Cortex of kidney (tissue), 1 donor: ENCODE data around the gene ZNF84.

ENCODE experiments used
- DNase-seq: peaks from one replicate; lab custom pipeline; 2025; lab: John Stamatoyannopoulos, UW

Gene ZNF84

GRCh38 chr12:133037207-133038005 lies at the start of gene ZNF84:
Gene ZNF84, plus strand, starts transcription at chr12:133037509. Its CDS starts 3,959 bp downstream, at chr12:133041468.
- DNase-seq = peak; percentile 60

DNA sequence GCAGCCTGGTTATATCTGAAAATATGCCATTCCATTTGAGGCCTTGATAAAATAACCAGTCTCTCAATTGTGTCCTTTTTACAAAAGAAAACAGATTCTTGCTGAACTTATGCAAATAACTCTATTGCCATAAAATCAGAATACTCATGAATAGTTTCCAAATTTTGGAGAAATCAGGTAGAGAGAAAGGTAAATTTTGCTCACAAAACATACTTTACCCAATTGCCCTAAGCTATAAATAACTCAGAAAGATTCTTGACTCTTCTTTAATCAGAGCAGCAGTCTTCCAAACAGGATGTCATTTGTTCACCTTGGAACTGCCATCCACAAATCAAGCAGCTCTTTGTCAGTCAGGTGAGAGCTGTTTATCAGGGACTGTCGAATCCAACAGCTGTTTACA lies 38.6 kb upstream of the ZNF84 start:
- no peak for DNase-seq

GRCh38 chr12:133010657-133011297 lies 26.5 kb upstream of the ZNF84 start:
- DNase-seq = no peak

DNA sequence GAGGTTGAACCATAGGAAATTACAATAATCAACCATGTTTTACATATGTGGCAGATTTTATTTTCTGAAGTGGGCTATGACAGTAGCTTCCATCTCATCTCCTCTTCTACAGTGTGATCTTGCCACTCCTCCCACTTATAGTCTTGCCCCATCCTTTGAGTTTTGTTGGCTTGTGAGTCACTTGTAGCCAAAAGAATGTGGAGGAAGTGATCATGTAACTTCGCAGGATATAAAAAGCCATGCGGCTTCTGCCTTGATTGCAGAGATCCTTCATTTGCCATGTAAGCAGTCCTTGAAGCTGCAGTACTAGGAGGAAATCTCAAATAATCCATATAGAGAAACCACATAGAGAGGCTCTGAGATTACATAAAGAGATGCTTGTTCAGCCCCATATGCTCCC lies 13.7 kb upstream of the ZNF84 start:
- no peak for DNase-seq

DNA sequence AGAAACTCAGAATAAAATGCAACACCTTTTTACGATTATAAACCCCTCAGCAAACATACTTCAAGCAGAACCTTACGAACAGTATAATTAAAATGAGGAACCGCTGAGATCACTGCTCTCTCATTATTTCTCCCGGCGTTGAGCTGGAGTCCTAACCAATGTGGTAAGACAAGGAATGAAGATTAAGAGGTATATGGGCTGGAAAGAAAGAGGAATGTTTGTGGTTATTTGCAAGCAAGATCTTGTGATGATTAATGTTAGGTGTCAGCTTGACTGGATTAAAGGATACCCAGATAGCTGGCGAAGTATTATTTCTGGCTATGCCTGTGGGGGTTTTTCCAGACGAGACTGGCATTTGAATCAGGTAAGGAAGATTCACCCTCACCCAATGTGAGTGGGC lies 10.3 kb upstream of the ZNF84 start:
- DNase-seq = no peak

DNA sequence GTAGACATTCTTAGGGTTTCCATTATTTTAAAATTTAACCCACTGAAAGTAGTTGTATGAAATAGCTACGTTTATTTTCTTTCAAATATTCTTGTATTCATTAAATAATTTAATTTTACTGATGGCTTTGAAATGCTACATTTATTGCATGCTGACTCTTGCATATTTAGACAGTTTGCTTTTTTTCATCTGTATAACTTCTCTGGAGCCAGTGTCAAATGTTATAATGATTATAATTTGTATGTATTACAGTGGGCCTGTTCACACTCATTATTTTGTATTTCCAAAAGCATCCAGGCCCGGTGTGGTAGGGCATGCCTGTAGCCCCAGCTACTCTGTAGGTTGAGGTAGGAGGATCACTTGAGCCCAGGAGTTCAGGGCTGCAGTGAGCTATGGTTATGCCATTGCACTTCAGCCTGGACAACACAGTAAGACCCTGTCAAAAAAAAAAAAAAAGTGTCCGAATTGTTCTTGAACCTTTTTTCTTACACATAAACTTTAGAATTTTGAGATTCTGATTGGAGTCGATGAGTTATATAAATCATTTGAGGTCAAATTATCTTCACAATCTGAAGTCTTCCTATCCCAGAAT lies 905 bp downstream of the ZNF84 start:
- no peak for DNase-seq

DNA sequence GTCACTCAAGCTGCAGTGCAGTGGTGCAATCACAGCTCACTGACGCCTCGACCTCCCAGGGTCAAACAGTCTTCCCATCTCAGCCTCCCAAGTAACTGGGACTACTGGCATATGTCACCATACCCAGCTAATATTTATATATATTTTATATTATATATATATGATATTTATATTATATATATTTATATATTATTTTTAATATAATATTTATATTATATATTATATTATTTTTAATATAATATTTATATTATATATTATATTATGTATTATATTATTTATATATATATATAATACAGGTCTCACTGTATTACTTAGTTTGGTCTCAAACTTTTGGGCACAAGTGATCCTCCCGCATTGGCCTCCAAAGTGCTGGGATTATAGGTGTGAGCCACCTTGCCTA lies 9.4 kb downstream of the ZNF84 start:
- DNase-seq = no peak

DNA sequence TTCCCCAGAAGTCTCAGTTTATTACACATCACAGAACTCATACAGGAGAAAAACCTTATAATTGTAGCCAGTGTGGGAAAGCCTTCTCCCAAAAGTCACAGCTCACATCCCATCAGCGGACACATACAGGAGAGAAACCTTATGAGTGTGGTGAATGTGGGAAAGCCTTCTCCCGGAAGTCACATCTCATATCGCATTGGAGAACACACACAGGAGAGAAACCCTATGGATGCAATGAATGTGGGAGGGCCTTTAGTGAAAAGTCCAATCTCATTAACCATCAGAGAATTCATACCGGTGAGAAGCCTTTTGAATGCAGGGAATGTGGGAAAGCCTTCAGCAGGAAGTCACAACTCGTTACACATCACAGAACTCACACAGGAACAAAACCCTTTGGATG lies 20.1 kb downstream of the ZNF84 start:
- DNase-seq = no peak

DNA sequence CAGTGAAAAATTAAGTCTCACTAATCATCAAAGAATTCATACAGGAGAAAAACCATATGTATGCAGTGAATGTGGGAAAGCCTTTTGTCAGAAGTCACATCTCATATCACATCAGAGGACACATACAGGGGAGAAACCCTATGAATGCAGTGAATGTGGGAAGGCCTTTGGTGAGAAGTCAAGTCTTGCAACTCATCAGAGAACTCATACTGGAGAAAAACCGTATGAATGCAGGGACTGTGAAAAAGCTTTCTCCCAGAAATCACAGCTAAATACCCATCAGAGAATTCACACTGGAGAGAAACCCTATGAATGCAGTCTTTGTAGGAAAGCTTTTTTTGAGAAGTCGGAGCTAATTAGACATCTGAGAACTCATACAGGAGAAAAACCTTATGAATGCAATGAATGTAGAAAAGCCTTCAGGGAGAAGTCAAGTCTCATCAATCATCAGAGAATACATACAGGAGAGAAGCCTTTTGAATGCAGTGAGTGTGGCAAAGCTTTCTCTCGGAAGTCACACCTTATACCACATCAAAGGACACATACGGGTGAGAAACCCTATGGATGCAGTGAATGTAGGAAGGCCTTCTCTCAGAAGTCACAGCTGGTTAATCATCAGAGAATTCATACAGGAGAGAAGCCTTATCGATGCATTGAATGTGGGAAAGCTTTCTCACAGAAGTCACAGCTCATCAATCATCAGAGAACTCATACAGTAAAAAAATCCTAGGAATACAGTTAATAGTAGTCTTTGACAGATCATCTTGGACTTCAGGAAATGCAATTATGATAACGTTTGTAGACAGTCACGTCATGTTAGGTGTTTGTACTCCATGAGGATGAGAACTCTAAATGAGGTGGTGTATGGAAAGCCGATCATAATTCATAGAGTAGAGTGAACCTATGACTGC lies 21.1 kb downstream of the ZNF84 start:
- DNase-seq = no peak

GRCh38 chr12:133061954-133062353 lies 24.6 kb downstream of the ZNF84 start:
- no peak for DNase-seq

DNA sequence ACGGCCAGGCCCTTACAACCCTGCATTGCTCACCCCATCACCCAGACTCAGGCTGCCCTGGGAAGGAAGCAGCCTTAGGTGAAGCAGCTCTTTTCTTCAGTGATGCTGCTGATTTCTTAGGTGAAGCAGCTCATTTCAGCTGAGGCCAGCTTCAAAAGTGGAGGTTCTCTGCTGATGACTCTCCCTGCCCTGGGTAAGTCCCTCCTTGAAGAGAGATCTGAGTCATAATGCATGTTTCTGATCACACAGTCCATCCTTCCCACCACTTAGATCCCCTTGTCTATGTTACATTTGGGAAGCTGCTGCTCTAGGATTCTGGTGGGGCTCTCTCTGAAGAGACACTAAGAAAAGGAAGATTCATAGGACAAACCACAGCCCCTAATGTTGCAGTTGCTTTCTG lies 26.2 kb downstream of the ZNF84 start:
- DNase-seq = no peak

- DNase-seq = no peak
Measured at GRCh38 chr12:133073836-133074235, 36.5 kb downstream of the ZNF84 start.

GRCh38 chr12:133080026-133080367 lies 42.7 kb downstream of the ZNF84 start:
- DNase-seq = no peak

- DNase-seq = peak; percentile 53
Measured at GRCh38 chr12:133080368-133081158, 43.3 kb downstream of the ZNF84 start, which contains the start of gene ZNF140. Gene ZNF140, plus strand, starts transcription at chr12:133080923. Its CDS starts 398 bp downstream, at chr12:133081321.

- no peak for DNase-seq
Measured at GRCh38 chr12:133081159-133081780, 44.0 kb downstream of the ZNF84 start.

- DNase-seq = no peak
Measured at GRCh38 chr12:133083345-133083744, 46.0 kb downstream of the ZNF84 start.

- DNase-seq = no peak
Measured at GRCh38 chr12:133105620-133106019, 68.3 kb downstream of the ZNF84 start.

- DNase-seq = no peak
Measured at GRCh38 chr12:133106253-133106652, 68.9 kb downstream of the ZNF84 start.

DNA sequence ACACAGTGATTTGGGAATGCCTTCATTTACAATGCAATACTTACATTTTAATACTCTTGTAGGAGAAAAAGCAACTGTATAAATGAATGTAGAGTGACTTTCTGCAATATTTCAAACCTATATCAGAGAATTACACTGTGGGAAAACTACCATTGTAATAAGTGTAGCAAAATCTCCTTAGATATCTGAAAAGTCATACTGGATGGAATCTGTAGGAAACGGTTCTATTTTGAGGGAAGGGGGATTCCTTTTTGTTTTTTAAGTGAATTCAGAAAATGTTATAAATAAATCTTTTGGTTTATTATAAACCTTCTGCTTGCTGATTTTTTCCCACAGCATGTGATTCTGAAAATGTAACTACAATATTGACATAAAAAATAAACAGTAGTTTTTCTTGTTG lies 69.8 kb downstream of the ZNF84 start:
- no peak for DNase-seq

- no peak for DNase-seq
Measured at GRCh38 chr12:133108150-133108549, 70.8 kb downstream of the ZNF84 start.
